GM18505 (cell line): Measurements from ENCODE around the gene GAB2.

Source experiments
- ATAC-seq: cut with Tn5 transposase; IDR thresholded peaks from one replicate; pipeline ENCODE4 v1.9.1; 2021; ENCODE audit not compliant: unreplicated experiment
- POLR2A ChIP-seq: IDR thresholded peaks from 4 replicates; pipeline ENCODE4 v1.6.1; 2011; ENCODE audit warnings: borderline replicate concordance; ENCODE audit not compliant: insufficient read depth, insufficient read length; ENCODE audit errors: extremely low read depth

Gene GAB2

GRCh38 chr11:78201096-78201818 lies 216.4 kb downstream of the GAB2 start:
- TF ChIP-seq POLR2A = no peak
- ATAC-seq = no peak

- no peak for TF ChIP-seq POLR2A
- ATAC-seq = no peak
Measured at GRCh38 chr11:78200553-78200952, 217.1 kb downstream of the GAB2 start.

DNA sequence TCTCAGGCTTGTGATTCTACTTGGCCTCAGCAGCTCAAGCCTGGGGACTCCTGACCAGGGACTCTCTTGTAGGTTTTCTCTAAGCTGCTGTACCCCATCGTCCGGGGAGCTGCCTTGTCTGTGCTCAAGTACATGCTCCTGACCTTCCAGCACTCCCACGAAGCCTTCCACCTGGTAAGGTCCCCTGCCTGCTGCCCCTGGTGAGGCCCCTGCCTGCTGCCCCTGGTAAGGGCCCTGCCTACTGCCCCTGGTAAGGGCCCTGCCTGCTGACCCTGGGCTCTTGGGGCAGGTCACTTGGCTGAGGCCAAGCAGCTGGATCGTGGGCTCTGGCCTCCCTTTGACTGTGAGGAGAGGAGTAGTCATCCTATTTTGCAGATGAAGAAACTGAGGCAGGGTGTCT lies 217.6 kb downstream of the GAB2 start:
- no peak for ATAC-seq
- TF ChIP-seq POLR2A = no peak

- no peak for ATAC-seq
- no peak for TF ChIP-seq POLR2A
Measured at GRCh38 chr11:78199653-78200015, 218.0 kb downstream of the GAB2 start.

DNA sequence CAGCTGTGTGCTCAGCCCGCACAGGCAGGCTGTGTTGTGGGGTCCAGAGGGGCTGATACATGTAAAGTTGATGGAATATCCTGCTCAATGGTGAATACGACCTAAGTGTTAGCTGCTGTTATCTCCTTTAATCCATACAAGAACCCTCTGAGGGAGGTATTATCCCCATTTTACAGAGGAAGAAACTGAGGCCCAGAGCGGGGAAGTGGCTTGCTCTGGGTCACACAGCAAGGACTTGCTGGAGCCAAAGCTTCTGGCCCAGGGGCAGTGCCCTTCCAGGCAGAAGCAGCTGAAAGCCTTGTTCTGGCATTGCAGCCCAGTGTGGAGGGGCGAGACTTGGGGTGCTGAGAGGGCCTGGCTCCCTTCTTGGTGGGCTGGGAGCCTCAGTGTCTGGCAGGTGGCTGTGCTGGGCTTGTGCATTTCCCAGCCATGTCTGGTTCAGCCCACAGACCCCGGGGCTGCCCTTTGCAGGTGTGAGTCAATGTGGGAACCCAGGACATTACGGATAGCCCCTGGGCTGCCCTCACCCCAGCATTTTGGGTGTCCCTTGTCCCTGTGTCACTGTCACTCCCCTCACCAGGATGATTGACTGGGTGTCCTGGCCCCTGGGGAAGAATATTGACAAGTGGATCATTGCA lies 218.5 kb downstream of the GAB2 start:
- no peak for TF ChIP-seq POLR2A
- no peak for ATAC-seq

DNA sequence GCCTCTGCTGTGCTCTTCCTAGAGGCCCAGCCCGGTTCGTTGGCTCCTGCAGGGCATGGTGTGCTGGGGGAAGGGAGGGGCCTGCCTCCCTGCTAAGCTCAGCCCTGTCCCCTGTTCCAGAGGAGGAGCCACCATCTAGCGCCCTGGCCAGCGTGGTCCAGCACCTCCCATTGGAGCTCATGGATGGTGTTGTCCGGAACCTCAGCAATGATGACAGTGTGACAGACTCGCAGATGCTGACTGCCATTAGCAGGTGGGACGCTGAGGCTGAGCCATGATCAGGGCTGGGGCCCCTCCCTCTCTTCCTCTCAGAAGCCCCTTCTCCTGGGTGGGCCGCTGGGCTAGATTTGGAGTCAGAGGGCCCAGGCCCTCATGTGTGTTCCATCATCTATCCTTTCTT lies 219.8 kb downstream of the GAB2 start:
- no peak for ATAC-seq
- TF ChIP-seq POLR2A = no peak

DNA sequence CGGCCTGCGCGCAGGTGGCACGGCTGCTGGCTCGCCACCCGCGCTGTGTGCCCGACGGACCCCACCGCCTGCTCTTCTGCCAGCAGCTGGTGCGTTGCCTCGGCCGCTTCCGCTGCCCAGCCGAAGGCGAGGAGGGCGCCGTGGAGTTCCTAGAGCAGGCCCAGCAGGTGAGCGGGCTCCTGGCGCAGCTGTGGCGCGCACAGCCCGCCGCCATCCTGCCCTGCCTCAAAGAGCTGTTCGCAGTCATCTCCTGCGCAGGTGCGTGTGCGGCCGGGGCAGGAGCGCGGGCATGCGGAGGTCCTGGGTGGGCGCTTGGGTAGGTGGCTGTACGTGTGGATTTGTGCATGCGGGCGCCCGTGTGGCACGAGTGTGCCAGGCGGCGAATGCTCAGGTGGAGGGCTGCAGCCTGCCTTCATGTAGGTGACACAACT lies 220.9 kb downstream of the GAB2 start:
- TF ChIP-seq POLR2A = no peak

DNA sequence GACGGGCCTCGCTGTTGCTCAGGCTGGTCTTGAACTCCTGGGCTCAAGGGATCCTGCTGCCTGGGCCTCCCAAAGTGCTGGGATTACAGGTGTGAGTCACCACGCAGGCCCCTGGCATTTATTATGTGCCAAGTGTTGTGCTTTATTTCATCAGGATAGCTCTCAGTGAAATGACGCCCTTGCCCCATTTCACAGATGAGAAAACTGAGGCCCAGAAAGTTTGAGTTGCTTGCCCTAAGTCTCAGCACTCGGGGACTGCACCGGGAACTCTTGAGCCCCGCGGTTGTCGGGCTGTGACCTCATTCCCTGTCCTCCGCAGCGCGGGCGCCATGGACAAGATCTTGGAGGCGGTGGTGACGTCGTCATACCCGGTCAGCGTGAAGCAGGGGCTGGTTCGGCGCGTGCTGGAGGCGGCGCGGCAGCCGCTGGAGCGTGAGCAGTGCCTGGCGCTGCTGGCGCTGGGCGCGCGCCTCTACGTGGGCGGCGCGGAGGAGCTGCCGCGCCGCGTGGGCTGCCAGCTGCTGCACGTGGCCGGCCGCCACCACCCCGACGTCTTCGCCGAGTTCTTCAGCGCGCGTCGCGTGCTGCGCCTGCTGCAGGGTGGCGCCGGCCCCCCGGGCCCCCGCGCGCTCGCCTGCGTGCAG lies 221.6 kb downstream of the GAB2 start:
- TF ChIP-seq POLR2A = no peak
- no peak for ATAC-seq

More for the DNA sequence above, 220.9 kb downstream of the GAB2 start:
- ATAC-seq = no peak

DNA sequence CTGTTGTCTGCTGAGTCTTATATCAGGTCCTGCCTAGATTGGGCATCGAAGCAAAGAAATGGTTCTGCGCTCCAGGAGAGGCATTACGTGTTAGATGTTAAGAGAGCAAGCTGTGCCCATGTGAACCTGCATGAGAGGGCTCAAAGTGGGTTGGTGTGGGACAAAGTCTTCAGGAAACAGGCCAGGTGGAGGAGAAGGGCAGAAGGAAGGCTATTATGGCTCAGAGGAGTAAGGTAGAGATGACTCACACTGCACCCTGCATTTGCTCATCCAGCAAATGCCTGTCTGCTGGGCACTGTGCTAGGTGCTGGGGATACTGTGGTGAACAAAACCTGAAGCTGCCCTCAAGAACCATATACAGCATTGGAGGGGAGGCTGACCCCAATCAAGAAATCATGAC lies 223.1 kb downstream of the GAB2 start:
- no peak for TF ChIP-seq POLR2A
- ATAC-seq = no peak

- no peak for ATAC-seq
- TF ChIP-seq POLR2A = no peak
Measured at GRCh38 chr11:78193806-78194205, 223.8 kb downstream of the GAB2 start.

GRCh38 chr11:78192911-78193351 lies 224.7 kb downstream of the GAB2 start:
- no peak for TF ChIP-seq POLR2A
- no peak for ATAC-seq

- ATAC-seq = no peak
- TF ChIP-seq POLR2A = no peak
Measured at GRCh38 chr11:78192223-78192719, 225.3 kb downstream of the GAB2 start.

DNA sequence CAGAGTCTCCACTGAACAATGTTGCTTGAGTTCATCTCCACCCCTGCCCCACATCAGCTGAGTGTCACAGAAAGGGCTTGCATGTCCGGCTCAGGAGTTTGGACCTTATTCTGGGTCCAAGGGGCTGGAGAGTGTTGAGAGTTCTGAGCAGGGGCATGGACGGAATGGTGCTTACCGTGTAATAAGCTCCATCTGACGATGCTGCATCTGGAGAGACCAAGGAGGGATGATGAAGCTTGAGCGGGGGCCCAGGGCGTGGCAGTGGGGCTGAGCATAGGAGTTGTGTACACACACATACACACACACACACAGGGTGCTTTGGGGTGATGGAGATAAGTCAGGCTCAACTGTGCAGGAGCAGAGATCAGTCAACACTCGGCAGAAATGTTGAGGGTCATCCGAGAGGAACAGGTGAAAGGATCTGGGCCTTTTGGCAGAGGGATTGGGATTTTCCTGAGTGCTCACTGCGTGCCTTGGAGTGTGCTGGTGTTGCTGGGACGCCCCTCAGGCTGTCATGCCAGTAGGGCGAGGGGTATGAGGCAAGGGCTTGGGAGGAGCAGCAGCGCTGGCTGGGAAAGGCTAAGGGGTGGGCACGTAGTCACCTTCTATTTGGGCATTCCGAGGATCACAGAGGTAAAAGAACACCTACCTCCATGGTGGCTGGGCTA lies 226.6 kb downstream of the GAB2 start:
- no peak for TF ChIP-seq POLR2A
- no peak for ATAC-seq

DNA sequence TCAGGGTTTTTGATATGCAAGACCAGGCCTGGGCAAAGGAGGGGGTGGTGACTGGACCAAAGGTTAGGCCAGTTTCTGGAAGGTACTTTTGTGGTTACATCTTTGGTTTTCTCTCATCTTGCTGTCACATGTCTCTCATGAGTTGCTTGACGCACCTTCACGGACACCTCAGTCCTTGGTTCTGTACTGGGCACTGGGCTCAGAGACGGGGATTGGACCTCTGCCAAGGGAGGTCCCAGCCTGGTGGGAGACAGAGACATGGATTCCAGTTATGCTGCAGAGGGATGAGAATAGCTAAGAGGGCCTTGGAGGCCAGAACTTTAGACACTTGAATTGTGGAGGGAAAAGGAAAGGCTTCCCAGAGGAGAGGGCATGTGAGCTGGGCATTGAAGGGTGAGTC lies 227.2 kb downstream of the GAB2 start:
- no peak for ATAC-seq
- no peak for TF ChIP-seq POLR2A

DNA sequence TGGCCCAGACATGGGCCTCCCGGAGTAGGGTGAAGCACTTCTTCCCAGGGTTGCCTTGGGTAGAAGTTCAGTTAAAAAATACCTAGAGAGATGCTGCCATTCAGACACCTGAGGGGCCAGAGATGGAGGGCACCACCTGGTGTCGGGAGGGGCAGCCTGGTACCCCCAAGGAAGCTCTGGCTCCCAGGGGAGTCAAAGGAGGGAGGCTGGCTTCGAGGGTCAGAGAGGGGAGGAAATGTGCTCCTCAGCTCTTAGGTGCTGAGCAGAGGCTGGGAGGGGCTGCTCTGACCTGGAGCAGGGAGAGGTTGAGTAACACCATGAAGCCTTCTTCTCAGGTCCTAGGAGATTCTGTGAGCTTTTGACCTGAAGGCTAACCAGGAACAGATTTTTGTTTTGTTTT lies 227.8 kb downstream of the GAB2 start:
- no peak for ATAC-seq
- no peak for TF ChIP-seq POLR2A
